ENCODE measurements around the gene MYO7B. TPM values are rescaled to one million over a fixed set of nuclear protein-coding genes. Genes with fewer than 3 reads are reported as not detected.
"Not testable (repeated sequence)": the region's sequence is repeated elsewhere in the genome, so short reads cannot be mapped to it uniquely, and the experiment has no call there.

MYO7B gene
- total and polyA plus RNA-seq, 9 of the 15 experiments (the other 6 are each of a cell fraction or from before 2014, with no cell fraction given) = 0.08 TPM; not detected in 8

DNA sequence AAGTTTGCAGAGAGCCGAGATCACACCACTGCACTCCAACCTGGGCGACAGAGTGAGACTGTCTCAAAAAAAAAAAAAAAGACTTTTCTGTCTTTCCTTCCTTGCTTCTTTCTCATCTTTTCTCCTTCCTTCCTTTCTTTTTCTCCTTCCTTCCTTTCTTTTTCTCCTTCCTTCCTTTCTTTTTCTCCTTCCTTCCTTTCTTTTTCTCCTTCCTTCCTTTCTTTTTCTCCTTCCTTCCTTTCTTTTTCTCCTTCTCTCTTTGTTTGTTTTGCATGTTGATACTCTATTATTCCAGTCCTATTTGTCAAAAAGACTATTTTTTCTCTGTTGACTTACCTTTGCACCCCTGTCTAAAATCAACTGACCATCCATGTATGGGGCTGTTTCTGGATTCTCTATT lies 36.9 kb downstream of the MYO7B start:
- H3K4me2 ChIP-seq (ENCODE audit: insufficient read depth, low read length); H3K36me3 ChIP-seq (ENCODE audit: control insufficient read depth, insufficient read depth, low read length); H4K20me1 ChIP-seq (replicated peaks; ENCODE audit: control insufficient read depth, insufficient read depth, low read length); FAIRE-seq; in situ Hi-C loops (cut with MboI); H3K79me2 ChIP-seq (ENCODE audit: control insufficient read depth, insufficient read depth, low read length); intact Hi-C loops (cut with micrococcal nuclease); POLR2A ChIA-PET; H3K9me3 ChIP-seq (replicated peaks; ENCODE audit: control insufficient read depth, insufficient read depth, low read depth, low read length); H3K4me1 ChIP-seq (replicated peaks in 1 of 2; ENCODE audit: control insufficient read depth in 2 of 2, insufficient read depth in 2 of 2, low read length in 2 of 2); H3K9ac ChIP-seq (ENCODE audit: insufficient read depth in 1 of 2, low read depth in 2 of 2, low read length in 2 of 2); DNase-seq (ENCODE audit: extremely low read depth in 1 of 4, low spot score in 3 of 4); H2AFZ ChIP-seq (ENCODE audit: low read depth, low read length); BruUV-seq (replicated peaks); H3K4me3 ChIP-seq; ATAC-seq; H3K27ac ChIP-seq (ENCODE audit: extremely low read depth, low read depth, low read length); CTCF ChIA-PET (ENCODE audit: low intra/inter-chr PET ratio); H3K9me1 ChIP-seq (ENCODE audit: control insufficient read depth, insufficient read depth, low read length): not testable (repeated sequence)
- TF ChIP-seq, protein P1, sequence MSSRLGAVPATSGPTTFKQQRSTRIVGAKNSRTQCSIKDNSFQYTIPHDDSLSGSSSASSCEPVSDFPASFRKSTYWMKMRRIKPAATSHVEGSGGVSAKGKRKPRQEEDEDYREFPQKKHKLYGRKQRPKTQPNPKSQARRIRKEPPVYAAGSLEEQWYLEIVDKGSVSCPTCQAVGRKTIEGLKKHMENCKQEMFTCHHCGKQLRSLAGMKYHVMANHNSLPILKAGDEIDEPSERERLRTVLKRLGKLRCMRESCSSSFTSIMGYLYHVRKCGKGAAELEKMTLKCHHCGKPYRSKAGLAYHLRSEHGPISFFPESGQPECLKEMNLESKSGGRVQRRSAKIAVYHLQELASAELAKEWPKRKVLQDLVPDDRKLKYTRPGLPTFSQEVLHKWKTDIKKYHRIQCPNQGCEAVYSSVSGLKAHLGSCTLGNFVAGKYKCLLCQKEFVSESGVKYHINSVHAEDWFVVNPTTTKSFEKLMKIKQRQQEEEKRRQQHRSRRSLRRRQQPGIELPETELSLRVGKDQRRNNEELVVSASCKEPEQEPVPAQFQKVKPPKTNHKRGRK (tag; IDR thresholded peaks at IDR 0.05) = peak; percentile 77
- WGBS (ENCODE audit: insufficient coverage, low coverage, missing lambda C conversion rate) = 7% methylated on average over 2 of the region's 2 CpGs
- peaks cover 52 to 84% of the 10 kb centered on the region in 2 experiments for H3K27me3 ChIP-seq (ENCODE audit: control insufficient read depth in 2 of 2, insufficient read depth in 2 of 2, low read length in 2 of 2)

DNA sequence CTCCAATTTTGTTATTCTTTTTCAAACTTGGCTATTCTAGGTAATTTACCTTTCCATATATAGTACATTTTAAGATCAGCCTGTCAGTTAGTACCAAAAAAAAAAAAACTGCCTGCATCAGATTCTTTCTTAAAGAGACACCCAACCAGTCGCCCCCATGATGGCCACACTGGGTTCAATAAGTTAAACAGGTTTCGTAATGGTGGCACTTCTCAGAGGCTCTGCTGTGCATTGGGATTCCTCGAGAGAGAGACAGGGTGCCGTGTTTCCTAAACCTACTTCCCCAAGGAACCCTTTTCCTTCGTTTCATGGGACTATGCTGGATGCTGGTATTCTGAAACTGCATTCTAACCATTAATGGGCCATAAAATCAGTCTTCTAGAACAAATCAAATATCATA lies 37.4 kb downstream of the MYO7B start:
- CTCF ChIA-PET (ENCODE audit: low intra/inter-chr PET ratio) = no interaction called here
- Histone ChIP-seq H3K9me1 (ENCODE audit: control insufficient read depth, insufficient read depth, low read length) (no peaks in the 10 kb centered on the region), H3K4me3 (no peak overlapping the region), H3K9ac (ENCODE audit: insufficient read depth in 1 of 2, low read depth in 2 of 2, low read length in 2 of 2) (no peak overlapping the region), H3K9me3 (replicated peaks; ENCODE audit: control insufficient read depth, insufficient read depth, low read depth, low read length) (no peaks in the 10 kb centered on the region), H2AFZ (ENCODE audit: low read depth, low read length) (no peak overlapping the region), H4K20me1 (replicated peaks; ENCODE audit: control insufficient read depth, insufficient read depth, low read length) (peaks cover 5% of the 10 kb centered on the region), H3K4me1 (replicated peaks in 1 of 2; ENCODE audit: control insufficient read depth in 2 of 2, insufficient read depth in 2 of 2, low read length in 2 of 2) (peaks cover 0 to 11% of the 10 kb centered on the region in 2 experiments; a peak in 2 of 5 replicates), H3K36me3 (ENCODE audit: control insufficient read depth, insufficient read depth, low read length) (no peaks in the 10 kb centered on the region), H3K79me2 (ENCODE audit: control insufficient read depth, insufficient read depth, low read length) (no peaks in the 10 kb centered on the region), H3K27ac (ENCODE audit: extremely low read depth, low read depth, low read length) (no peak overlapping the region), H3K27me3 (ENCODE audit: control insufficient read depth in 2 of 2, insufficient read depth in 2 of 2, low read length in 2 of 2) (peaks cover 55 to 84% of the 10 kb centered on the region in 2 experiments), H3K4me2 (ENCODE audit: insufficient read depth, low read length) (no peak overlapping the region)
- ATAC-seq (no peak), DNase-seq (ENCODE audit: extremely low read depth in 1 of 4, low spot score in 3 of 4) (no peak), FAIRE-seq (no peak)
- POLR2A ChIA-PET = no interaction called here
- WGBS (ENCODE audit: insufficient coverage, low coverage, missing lambda C conversion rate) = 0% methylated on average over 5 of the region's 5 CpGs
- TF ChIP-seq MCM3 (IDR thresholded peaks at IDR 0.05) (no peak), ZBTB17 (CRISPR knock-in tag; IDR thresholded peaks at IDR 0.05) (no peak), E2F3 (CRISPR knock-in tag; IDR thresholded peaks at IDR 0.05) (no peak), EZH2 (IDR thresholded peaks at IDR 0.05; ENCODE audit: borderline replicate concordance, low read depth, low read length) (no peak), ZNF707 (CRISPR knock-in tag; conservative IDR thresholded peaks at IDR 0.05) (no peak)
- TF ChIP-seq, protein P2, sequence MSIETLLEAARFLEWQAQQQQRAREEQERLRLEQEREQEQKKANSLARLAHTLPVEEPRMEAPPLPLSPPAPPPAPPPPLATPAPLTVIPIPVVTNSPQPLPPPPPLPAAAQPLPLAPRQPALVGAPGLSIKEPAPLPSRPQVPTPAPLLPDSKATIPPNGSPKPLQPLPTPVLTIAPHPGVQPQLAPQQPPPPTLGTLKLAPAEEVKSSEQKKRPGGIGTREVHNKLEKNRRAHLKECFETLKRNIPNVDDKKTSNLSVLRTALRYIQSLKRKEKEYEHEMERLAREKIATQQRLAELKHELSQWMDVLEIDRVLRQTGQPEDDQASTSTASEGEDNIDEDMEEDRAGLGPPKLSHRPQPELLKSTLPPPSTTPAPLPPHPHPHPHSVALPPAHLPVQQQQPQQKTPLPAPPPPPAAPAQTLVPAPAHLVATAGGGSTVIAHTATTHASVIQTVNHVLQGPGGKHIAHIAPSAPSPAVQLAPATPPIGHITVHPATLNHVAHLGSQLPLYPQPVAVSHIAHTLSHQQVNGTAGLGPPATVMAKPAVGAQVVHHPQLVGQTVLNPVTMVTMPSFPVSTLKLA (conservative IDR thresholded peaks at IDR 0.05) = no peak
- TF ChIP-seq, protein P3, sequence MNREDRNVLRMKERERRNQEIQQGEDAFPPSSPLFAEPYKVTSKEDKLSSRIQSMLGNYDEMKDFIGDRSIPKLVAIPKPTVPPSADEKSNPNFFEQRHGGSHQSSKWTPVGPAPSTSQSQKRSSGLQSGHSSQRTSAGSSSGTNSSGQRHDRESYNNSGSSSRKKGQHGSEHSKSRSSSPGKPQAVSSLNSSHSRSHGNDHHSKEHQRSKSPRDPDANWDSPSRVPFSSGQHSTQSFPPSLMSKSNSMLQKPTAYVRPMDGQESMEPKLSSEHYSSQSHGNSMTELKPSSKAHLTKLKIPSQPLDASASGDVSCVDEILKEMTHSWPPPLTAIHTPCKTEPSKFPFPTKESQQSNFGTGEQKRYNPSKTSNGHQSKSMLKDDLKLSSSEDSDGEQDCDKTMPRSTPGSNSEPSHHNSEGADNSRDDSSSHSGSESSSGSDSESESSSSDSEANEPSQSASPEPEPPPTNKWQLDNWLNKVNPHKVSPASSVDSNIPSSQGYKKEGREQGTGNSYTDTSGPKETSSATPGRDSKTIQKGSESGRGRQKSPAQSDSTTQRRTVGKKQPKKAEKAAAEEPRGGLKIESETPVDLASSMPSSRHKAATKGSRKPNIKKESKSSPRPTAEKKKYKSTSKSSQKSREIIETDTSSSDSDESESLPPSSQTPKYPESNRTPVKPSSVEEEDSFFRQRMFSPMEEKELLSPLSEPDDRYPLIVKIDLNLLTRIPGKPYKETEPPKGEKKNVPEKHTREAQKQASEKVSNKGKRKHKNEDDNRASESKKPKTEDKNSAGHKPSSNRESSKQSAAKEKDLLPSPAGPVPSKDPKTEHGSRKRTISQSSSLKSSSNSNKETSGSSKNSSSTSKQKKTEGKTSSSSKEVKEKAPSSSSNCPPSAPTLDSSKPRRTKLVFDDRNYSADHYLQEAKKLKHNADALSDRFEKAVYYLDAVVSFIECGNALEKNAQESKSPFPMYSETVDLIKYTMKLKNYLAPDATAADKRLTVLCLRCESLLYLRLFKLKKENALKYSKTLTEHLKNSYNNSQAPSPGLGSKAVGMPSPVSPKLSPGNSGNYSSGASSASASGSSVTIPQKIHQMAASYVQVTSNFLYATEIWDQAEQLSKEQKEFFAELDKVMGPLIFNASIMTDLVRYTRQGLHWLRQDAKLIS (CRISPR knock-in tag; IDR thresholded peaks at IDR 0.05) = no peak
- in situ Hi-C loops (cut with MboI) = no loop called here
- BruUV-seq (replicated peaks) = no TSS peak
- intact Hi-C loops (cut with micrococcal nuclease) = no loop called here

Measured in K562 (cell line).